G401 (cell line): ENCODE measurements around the gene NCOA3. TPM values are rescaled to one million over a fixed set of nuclear protein-coding genes. Genes with fewer than 3 reads are reported as not detected.

Source experiments
- DNase-seq: peaks from one replicate; pipeline ENCODE4 v3.0.0-alpha.2; 2015; ENCODE audit warnings: low spot score
- in situ Hi-C: cut with HindIII; loops from 2 replicates; pipeline ENCODE4 v1.10.0; 2016; ENCODE audit warnings: low sequenced_read_pairs, mixed read lengths
- total RNA-seq: library from RNA; depleted of rRNA; stranded (reverse); fragments of >200 nt; shearing (Covaris generic); gene quantifications from 2 replicates; pipeline ENCODE4 v1.2.3, GENCODE V29; 2014

The NCOA3 gene
- total RNA-seq, 1 experiment from 2014 or later: 34.5 TPM

DNA sequence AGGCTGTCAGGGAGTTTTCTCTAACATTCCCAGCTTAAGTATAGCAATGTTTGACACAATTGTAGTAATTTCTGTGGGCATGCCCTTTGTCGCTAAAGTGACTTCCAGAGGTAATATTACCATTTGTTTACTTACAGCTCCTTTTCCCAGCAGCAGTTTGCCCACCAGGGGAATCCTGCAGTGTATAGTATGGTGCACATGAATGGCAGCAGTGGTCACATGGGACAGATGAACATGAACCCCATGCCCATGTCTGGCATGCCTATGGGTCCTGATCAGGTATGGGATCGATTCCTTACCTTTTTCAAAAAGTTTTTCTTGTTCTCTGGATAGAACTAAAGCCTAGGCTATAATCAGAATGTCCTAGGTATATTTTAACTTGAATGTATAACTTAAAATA, 151.1 kb downstream of the NCOA3 start:
- no peak for DNase-seq
- in situ Hi-C loops: no loop called here

DNA sequence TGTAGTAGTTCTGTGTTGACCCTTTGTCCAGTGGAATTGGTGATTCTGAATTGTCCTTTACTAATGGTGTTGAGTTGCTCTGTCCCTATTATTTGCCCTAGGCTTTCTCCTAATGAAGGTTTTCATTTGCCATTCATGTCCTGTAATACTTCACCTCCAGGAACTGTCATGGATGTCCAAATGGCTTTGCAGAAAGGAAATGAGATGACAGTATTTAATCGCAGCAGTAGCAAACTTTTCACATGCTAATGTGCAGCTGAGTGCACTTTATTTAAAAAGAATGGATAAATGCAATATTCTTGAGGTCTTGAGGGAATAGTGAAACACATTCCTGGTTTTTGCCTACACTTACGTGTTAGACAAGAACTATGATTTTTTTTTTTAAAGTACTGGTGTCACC, 152.2 kb downstream of the NCOA3 start:
- in situ Hi-C loops: no loop called here
- DNase-seq: no peak

DNA sequence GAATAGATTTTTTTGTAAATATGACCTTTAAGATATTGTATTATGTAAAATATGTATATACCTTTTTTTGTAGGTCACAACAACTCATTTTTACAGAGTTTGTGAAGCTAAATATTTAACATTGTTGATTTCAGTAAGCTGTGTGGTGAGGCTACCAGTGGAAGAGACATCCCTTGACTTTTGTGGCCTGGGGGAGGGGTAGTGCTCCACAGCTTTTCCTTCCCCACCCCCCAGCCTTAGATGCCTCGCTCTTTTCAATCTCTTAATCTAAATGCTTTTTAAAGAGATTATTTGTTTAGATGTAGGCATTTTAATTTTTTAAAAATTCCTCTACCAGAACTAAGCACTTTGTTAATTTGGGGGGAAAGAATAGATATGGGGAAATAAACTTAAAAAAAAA, 152.7 kb downstream of the NCOA3 start:
- in situ Hi-C loops: no loop called here
- DNase-seq: no peak

DNA sequence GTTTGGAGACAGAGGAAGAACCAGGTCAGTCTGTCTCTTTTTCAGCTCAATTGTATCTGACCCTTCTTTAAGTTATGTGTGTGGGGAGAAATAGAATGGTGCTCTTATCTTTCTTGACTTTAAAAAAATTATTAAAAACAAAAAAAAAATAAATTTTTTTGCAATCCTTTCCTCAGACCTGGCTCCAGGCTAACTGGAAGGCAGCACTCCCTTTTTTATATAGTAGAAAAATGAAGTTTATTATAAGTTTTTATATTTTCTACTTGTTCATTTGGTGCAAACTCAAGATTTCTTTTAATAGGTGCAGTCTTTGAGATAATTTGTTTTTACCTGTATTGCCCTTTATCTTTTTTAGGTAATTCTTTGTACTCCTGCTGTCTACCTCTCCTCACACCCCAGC, 153.9 kb downstream of the NCOA3 start:
- in situ Hi-C loops: no loop called here
- no peak for DNase-seq

DNA sequence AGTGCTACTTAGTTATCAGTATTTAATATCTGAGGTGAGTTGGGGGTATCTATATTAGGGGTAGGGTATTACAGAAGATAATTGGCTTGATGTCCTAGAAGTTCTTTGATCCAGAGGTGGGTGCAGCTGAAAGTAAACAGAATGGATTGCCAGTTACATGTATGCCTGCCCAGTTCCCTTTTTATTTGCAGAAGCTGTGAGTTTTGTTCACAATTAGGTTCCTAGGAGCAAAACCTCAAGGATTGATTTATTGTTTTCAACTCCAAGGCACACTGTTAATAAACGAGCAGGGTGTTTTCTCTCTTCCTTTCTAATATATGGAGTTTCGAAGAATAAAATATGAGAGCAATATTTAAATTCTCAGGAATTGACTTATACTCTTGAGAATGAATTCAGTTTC, 154.6 kb downstream of the NCOA3 start:
- in situ Hi-C loops: no loop called here
- DNase-seq: no peak

DNA sequence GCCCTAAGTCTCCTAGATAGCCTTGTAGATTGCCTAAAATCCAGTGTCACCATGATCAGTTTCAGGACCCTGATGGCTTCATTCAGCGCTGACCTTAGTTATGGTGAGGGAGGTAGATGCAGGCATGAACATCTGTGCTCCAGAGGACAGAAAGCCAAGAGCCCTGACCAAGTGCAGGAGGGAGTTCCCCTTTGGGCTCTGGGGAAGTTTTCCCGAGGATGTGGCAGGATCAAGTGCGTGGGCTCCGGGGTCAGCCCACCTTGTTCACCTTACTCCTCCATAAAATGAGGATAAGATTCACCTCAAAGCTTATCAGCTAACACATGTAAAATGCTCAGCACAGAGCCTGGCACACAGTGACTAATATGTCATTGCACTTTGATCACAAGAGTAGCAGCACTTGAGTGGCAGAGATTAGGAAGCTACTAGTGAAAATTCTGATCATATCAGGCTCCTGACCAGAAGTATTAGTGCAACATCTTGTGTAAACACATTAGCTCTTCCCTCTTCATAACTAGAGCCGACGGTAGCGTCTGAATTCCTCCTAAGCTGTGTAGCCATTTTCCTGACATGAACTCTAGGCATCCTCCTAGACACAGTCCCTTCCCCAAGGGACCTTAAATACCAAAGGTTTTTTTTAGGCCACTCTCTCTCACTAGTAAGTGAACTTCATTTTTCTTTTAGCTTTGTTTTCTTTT, 158.4 kb downstream of the NCOA3 start:
- in situ Hi-C loops: no loop called here
- no peak for DNase-seq

DNA sequence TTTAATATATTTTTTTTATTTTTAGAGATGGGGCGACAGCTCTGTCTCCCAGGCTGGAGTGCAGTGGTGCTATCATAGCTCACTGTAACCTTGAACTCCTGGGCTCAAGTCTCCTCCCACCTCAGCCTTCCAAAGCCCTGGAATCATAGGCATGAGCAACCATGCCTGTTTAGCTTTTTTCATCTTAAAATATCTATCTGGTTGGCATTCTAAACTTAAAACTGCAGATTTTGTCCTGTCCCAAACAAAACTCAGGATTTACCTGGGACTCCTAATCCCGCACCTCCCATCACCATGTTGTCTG, 158.9 kb downstream of the NCOA3 start:
- no peak for DNase-seq
- in situ Hi-C loops: no loop called here

DNA sequence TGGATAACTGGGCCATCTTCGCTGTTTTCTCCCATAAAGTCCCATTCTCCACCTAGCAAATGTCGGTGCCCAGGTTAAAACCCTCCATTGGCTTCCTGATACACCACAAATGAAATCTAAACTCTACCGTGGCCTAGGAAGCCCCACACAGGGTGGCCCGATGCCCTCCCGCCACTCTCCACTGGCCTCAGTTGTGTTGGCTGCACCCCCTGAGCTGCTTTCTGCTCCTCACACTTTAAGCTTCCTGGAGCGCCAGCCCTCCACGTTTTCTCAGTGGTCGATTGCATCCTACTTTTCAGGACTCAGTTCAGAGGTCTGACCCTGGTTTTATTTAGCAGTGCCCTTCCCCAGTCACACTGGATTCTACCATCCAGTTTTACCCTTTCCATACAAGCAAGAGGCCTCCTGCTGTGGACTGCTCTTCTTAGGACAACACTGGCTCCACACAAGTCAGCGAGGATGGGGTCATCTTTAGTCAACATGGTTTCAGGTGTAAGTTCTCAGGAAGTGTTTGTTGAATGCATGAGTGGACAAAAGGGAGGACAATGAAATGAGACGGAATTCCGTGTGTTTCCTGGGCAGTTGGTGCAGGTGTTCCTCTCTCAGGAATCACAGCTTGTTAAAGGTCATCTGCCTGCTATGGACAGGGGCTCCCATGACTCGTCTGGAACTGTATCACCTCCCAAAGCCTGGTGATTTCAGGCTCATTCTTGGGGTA, 159.5 kb downstream of the NCOA3 start:
- no peak for DNase-seq
- in situ Hi-C loops: no loop called here

DNA sequence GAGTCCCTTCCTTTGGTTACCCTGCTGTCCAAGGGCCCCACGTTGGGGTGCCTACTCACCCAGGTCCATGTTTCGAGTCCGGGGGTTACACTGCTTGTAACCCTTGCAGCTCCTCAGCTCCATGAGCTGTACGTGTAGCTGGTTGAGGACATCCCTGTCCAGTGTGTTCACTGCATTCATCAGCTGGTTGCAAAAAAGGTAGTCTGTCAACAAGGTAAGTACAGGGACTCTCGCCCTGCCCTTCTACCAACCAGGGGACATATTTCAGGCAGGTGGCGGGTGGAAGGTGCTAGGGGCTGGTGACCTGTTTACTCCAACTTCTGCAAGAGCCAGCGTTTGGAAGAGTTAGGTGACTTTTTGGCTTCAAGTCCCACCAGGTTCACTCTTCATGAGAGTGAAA, 160.0 kb downstream of the NCOA3 start:
- no peak for DNase-seq
- in situ Hi-C loops: no loop called here

DNA sequence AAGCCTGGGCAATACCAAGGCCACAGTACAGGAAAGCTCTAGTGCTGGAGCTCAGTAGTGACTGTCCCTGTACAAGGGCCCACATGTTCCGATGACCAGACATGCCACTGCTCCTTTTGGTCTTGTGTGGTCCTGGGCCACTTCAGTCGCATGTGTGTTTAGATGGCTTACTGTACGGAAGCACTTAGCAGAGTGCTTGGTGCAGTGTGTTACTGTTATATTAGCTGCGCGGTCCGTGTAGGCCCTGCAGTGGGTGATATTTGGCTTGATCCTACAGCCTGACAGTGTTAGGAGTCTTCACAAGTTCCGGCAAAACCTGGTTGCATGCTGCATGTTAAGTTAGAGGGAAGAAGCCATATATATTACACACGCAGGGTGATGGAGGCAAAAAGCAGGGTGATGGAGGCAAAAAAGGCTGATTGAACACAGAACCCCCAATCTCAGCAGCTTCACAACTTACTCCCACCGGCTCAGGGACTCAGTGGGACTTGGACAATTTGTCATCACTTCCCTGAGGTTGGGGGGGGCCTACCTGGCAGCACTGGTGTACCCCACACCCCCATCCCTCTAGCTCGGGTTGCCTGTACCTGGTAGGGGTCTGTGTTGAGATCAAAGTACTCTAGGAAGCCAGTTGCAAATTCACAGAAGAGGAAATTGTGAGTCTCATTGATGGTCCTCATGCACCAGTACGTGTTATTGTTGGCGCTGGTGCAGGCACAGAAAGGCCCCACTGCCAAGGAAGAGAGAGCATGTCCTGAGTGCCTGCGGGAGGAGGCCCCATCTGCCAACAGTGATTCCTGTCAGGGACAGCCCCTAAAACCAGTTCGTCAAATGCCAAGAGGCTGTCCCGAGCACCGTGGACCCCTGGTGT, 161.0 kb downstream of the NCOA3 start:
- in situ Hi-C loops: no loop called here
- DNase-seq: no peak

DNA sequence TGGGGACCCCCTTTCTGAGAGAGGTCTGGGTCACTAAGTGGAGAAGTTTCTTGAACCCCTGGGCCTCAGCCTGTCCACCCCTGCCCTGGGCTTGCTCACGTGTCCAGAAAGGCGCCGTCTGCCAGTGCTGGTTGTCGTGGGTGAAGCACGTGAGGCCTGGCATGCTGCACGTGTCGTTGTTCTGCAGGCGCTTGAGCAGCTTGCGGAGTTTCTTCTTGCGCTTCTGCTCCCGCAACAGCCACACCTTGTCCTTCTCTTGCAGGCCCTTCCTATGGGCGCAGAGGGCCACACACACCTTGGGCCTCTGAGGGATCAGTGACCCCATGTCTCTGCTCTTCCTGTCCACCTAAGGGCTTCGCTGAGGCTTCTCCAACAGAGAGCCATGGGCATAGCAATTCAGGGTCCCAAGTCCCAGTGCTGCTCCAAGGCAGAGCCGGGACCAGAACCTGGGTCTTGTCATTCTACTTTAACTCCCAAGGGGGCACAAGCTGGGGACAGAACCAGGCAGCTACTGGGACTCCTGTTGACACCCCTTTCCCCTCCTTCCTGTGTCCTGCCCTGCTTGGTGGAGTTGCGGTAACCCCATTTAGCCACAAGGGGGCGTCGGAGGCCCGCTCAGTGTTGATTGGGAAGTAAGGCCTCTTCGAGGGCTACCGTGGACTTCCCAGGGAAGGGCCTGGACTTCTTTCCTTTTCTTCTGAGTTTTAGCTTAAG, 161.8 kb downstream of the NCOA3 start:
- in situ Hi-C loops: no loop called here

DNA sequence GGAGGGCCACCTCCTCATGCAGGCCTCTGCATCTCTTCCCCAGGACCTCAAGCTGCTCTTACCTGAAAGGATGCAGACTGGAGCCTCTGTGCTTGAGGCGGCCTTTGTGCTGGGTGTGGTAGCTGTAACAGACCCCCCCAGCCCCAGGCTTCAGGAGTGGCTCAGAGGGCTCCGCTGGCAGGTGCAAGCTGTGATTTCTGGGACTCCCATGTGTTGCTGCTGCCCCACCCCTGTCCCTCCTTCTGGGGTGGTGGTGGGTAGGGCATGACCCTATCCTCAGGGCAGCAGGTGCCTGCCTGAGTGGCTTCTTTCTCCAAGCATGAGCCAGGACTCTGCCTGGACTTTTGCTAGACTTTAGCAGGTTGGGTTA, 162.4 kb downstream of the NCOA3 start:
- in situ Hi-C loops: no loop called here
- no peak for DNase-seq

More for the DNA sequence above, 161.8 kb downstream of the NCOA3 start:
- peak; percentile 74 for DNase-seq

DNA sequence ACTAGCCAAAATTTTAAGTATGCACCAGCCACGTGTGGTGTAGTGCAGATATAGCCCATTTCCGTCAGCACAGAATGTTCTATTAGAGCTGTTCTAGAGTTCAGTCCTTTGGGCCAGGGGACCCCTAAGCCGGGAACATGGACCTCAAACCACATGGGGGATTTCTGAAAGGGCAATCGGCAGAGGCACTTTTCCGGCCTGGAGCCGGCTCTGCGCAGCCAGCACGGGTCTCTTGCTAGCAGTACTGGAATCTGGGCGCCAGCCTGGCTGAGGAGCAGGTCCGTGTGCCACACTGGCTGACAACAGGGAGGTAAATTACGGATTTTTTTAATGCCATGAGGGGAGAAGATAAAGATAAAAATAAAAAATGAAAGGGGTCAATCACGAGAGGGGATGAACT, 163.1 kb downstream of the NCOA3 start:
- DNase-seq: no peak
- in situ Hi-C loops: no loop called here

DNA sequence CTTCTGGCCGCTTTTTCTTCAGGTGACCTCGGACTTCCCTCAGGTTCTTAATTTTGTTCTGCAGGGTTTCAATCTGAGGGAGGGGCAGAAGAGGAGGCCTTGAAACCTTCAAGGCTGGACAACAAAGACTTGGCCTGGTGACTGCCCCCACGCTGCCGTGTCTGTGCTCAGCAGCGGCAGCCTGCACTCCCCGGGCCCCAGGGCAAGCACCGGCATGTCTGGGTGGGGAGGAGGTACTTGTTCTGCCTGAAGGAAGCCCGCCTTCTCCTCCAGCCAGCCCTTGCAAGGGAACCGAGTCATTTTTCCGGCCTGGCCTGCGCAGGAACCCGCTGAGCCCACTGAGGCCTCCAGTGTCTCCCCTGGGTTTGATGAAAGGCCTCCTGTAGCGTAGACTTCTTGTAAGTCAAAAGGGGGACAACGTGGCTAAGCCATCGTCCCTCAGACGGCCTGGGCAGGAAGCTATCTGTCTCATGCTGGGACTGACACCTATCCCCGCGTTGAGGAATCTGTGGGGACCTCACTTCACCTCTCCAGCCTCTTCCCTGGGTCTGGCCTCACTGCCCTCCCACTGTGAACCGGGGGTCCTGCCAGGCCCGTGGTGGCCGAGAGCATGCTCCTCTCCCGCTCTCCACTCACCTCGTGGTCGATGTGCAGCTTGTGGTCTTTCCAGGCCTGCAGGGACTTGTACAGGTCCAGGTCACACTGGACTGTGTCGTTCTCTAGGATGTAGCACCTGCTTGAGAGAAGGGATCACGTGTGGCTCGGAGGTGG, 163.7 kb downstream of the NCOA3 start:
- in situ Hi-C loops: no loop called here
- no peak for DNase-seq

DNA sequence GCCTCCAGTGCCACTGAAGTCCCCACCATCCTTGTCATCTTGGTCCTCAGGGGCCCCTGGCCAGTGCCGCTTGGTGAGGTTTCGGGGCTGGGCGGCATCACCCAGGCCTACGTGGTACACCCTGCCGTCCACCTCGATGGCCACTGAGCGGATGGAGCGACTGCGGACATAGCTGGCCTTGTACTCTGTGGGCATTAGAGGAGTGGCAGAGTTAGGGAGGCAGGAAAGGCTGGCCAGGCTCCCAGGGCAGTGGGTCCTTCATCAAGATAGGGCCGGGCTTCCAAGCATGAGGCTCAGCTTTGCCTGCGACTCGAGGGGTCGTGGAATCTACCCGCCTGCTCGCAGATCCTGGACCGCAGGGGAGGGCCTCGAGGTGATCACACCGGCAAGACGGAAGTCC, 164.6 kb downstream of the NCOA3 start:
- DNase-seq: no peak
- in situ Hi-C loops: no loop called here

DNA sequence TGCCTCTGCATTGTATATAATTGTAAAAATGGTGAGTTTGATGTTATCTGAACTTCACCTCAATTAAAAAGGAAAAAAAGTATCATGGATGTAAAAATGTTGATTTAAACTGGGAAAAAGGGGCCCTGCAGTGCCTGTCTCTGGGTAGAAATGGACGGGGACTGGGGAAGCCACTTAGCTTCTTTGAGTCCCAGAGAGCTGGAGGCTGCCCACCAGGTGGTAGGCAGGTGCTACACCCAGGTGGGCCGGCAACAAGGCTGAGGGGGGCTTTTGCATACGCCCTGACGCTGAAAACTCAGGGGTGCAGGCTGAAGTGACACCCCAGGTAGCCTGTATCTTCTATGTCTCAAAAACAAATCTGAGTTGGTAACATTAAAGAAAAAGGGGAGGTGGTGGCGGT, 165.4 kb downstream of the NCOA3 start:
- in situ Hi-C loops: no loop called here

DNA sequence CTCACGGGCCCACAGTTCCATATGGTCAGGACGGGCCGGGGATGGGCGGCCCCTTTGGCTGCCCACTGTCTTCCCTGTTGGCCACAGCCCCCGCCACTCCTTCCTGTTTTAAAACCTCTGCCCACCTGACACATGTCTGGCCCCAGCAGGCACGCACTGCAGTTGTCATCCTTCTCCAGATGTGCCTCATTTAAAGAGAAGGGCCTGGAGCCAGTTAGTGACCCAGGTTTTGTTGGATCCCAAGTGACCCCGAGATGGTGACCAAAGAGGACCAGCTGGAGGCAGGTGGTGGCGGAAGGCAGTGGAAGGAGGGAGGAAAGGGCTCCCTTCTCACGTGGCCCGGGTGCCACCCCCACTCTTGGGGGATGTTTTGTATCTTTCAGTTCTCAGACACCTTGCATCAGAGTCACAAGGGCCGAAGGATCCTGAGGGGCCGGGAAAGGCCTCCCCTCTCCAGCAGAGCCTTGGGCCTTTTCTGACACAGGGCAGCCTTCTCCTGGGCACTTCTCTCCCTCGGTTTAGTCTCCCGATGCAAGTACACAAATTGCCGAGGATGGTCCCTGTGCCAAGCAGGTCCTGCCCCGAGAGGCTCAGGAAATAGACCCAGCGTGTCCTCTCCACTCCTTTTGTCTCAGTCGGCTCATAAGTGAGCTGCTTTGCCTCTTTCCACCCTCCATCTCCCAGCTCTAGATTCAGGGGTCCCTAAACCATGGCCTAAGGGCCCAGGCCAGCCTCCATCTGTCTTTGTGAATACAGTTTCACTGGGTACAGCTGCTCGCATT, 166.0 kb downstream of the NCOA3 start:
- no peak for DNase-seq
- in situ Hi-C loops: no loop called here

More for the DNA sequence above, 165.4 kb downstream of the NCOA3 start:
- no peak for DNase-seq
